HepG2 (cell line): ENCODE results near the gene FAM174B. TPM values are rescaled to one million over a fixed set of nuclear protein-coding genes. Genes with fewer than 3 reads are reported as not detected.
"Not testable (repeated sequence)": the region's sequence is repeated elsewhere in the genome, so short reads cannot be mapped to it uniquely, and the experiment has no call there.

Source experiments
- ATAC-seq: fragments of 200-7000 bp; cut with Tn5 transposase; 3 replicates; pipeline ENCODE4 v1.9.1; 2020; ENCODE audit warnings: mild to moderate bottlenecking, moderate library complexity
- BruUV-seq: library from RNA; stranded (reverse); fragments of 400-500 nt; replicated peaks from 2 replicates; lab custom pipeline; 2021; lab: Mats Ljungman, UMichigan
- CTCF ChIA-PET: fragments of 300-600 bp; formaldehyde crosslinking; extraction: SDS; loops from one replicate; lab custom pipeline; 2021; ENCODE audit warnings: low total read pairs, inconsistent platforms, low intra/inter-chr PET ratio; lab: Yijun Ruan, JAX
- POLR2A ChIA-PET: fragments of 350-600 bp; sonication (Branson Sonifier 250); formaldehyde crosslinking; loops from one replicate; lab custom pipeline; 2020; ENCODE audit warnings: antibody characterized with exemption, inconsistent platforms; lab: Yijun Ruan, JAX
- DNase-seq: peaks from one replicate; pipeline ENCODE4 v3.0.0-alpha.2; 2015; ENCODE audit warnings: low spot score
- FAIRE-seq: peaks from 3 replicates; lab custom pipeline; 2011; peaks lifted over from hg19 to GRCh38; lab: Jason Lieb, UNC
- H2AFZ ChIP-seq: one replicate; pipeline ENCODE4 v1.6.1; 2011; ENCODE audit warnings: low read length, inconsistent platforms
- H3K27ac ChIP-seq: fragments of 300-600 bp; 3 replicates; pipeline ENCODE4 v1.8.0; 2011; ENCODE audit warnings: mixed run types, mild to moderate bottlenecking, mixed read lengths, low read length, inconsistent platforms; ENCODE audit not compliant: insufficient read depth; ENCODE audit errors: extremely low read length
- H3K27me3 ChIP-seq, 2 experiments: fragments of 200-600 bp in 1 of 2; 2 replicates in 1 of 2; 3 replicates in 1 of 2; pipeline versions ENCODE4 v1.6.0 to v1.8.0; 2011; ENCODE audit warnings: low read length in 2 of 2, mild to moderate bottlenecking in 2 of 2, moderate library complexity in 2 of 2, inconsistent platforms in 1 of 2; ENCODE audit not compliant: insufficient read depth in 2 of 2, control insufficient read depth in 1 of 2
- H3K36me3 ChIP-seq, 2 experiments: fragments of 200-600 bp in 1 of 2; replicated peaks in 1 of 2; 2 replicates in 1 of 2; 3 replicates in 1 of 2; pipeline versions ENCODE4 v1.5.1 to v1.8.0; 2011; ENCODE audit warnings: low read length in 2 of 2, inconsistent platforms in 1 of 2; ENCODE audit not compliant: insufficient read depth in 2 of 2, control insufficient read depth in 1 of 2
- H3K4me1 ChIP-seq: 2 replicates; pipeline ENCODE4 v1.5.1; 2012; ENCODE audit warnings: low read length, inconsistent platforms; ENCODE audit not compliant: insufficient read depth
- H3K4me2 ChIP-seq: 2 replicates; pipeline ENCODE4 v1.6.0; 2011; ENCODE audit warnings: low read depth, low read length, inconsistent platforms
- H3K4me3 ChIP-seq, 3 experiments: fragments of 200-600 bp in 1 of 3; sonication (generic), shearing (Covaris generic) in 1 of 3; replicated peaks in 1 of 3; 2 replicates each; pipeline ENCODE4 v1.5.1; 2011 to 2016; ENCODE audit warnings: low read length in 3 of 3, inconsistent platforms in 2 of 3, low read depth in 2 of 3, mild to moderate bottlenecking in 2 of 3, control low read depth in 1 of 3, mixed read lengths in 1 of 3; ENCODE audit not compliant: insufficient read depth in 1 of 3
- H3K79me2 ChIP-seq: one replicate; pipeline ENCODE4 v1.6.1; 2011; ENCODE audit warnings: low read length, inconsistent platforms; ENCODE audit not compliant: insufficient read depth
- H3K9ac ChIP-seq: 2 replicates; pipeline ENCODE4 v1.6.0; 2011; ENCODE audit warnings: mild to moderate bottlenecking, low read depth, low read length, inconsistent platforms; ENCODE audit not compliant: insufficient read depth
- H3K9me3 ChIP-seq: 2 replicates; pipeline ENCODE4 v1.5.1; 2012; ENCODE audit warnings: mild to moderate bottlenecking, low read length
- H4K20me1 ChIP-seq: 2 replicates; pipeline ENCODE4 v1.6.0; 2011; ENCODE audit warnings: inconsistent platforms, mild to moderate bottlenecking, low read length, moderate library complexity; ENCODE audit not compliant: insufficient read depth
- ERF ChIP-seq: IDR thresholded peaks from 2 replicates; pipeline ENCODE4 v1.6.1; 2018; ENCODE audit warnings: missing biosample characterization, missing genetic modification reagents
- HNF4A ChIP-seq: sonication (generic); formaldehyde crosslinking; IDR thresholded peaks from 2 replicates; pipeline ENCODE4 v1.4.0; 2020; ENCODE audit warnings: missing genetic modification reagents
- MTA3 ChIP-seq: sonication (generic); formaldehyde crosslinking; IDR thresholded peaks from 2 replicates; pipeline ENCODE4 v1.4.0; 2020; ENCODE audit warnings: missing genetic modification reagents
- RBM22 ChIP-seq: fragments of 200-400 bp; formaldehyde crosslinking; optimal IDR thresholded peaks from 2 replicates; pipeline ENCODE3; 2017; ENCODE audit warnings: mild to moderate bottlenecking, low read length, moderate library complexity
- SMAD3 ChIP-seq: sonication (generic); formaldehyde crosslinking; IDR thresholded peaks from 2 replicates; pipeline ENCODE4 v1.4.0; 2020; ENCODE audit warnings: missing genetic modification reagents
- SMYD3 ChIP-seq: sonication (generic); formaldehyde crosslinking; IDR thresholded peaks from 2 replicates; pipeline ENCODE4 v1.8.1; 2023; ENCODE audit warnings: mild to moderate bottlenecking, missing genetic modification reagents
- ZKSCAN5 ChIP-seq: sonication (generic); formaldehyde crosslinking; IDR thresholded peaks from 2 replicates; pipeline ENCODE4 v1.5.1; 2020; ENCODE audit warnings: mild to moderate bottlenecking, missing genetic modification reagents
- ZMYM3 ChIP-seq: sonication (generic); formaldehyde crosslinking; IDR thresholded peaks from 2 replicates; pipeline ENCODE4 v1.5.1; 2020; ENCODE audit warnings: mild to moderate bottlenecking, missing genetic modification reagents
- ZMYM4 ChIP-seq: sonication (generic); formaldehyde crosslinking; IDR thresholded peaks from 2 replicates; pipeline ENCODE4 v1.8.1; 2023; ENCODE audit warnings: mild to moderate bottlenecking, missing genetic modification reagents
- ZNF292 ChIP-seq: sonication (generic); formaldehyde crosslinking; IDR thresholded peaks from 2 replicates; pipeline ENCODE4 v1.8.1; 2022; ENCODE audit warnings: mild to moderate bottlenecking, low read depth, missing genetic modification reagents, borderline replicate concordance
- ZNF619 ChIP-seq: sonication (generic); formaldehyde crosslinking; IDR thresholded peaks from 2 replicates; pipeline ENCODE4 v1.4.0; 2020; ENCODE audit warnings: mild to moderate bottlenecking, missing genetic modification reagents
- ZNF746 ChIP-seq: sonication (generic); formaldehyde crosslinking; IDR thresholded peaks from 2 replicates; pipeline ENCODE4 v1.8.0; 2022; ENCODE audit warnings: mild to moderate bottlenecking, missing genetic modification reagents
- WGBS: methylation state at CpG from one replicate; pipeline ENCODE4 v1.1.6; 2017; ENCODE audit warnings: low lambda C conversion rate; 5-methylcytosine and 5-hydroxymethylcytosine counted together
- in situ Hi-C: cut with HindIII; loops from 2 replicates; pipeline ENCODE4 v1.10.0; 2017; ENCODE audit warnings: low pct_unique_long_range_greater_than_20kb; ENCODE audit not compliant: extremely low pct_ligation_motif_present
- intact Hi-C: fragments of 100-400 bp; cut with micrococcal nuclease; formaldehyde crosslinking; loops from one replicate; pipeline ENCODE4 v1.10.0; 2022; ENCODE audit not compliant: unreplicated experiment
- polyA plus RNA-seq, 8 experiments: library from polyadenylated mRNA; depleted of rRNA in 3 of 8; stranded (reverse) in 7 of 8; unstranded in 1 of 8; fragments of >200 nt; fragmentation: Illumina TruSeq in 4 of 8; extraction: Trizol in 4 of 8; gene quantifications; 2 replicates each; pipeline versions ENCODE4 v1.2.1 to v1.2.3, GENCODE V29; 2011 to 2016; ENCODE audit warnings: low read depth in 4 of 8, missing spikeins in 1 of 8, mixed read lengths in 1 of 8; ENCODE audit not compliant: insufficient read depth in 1 of 8
- total RNA-seq, 5 experiments: library from RNA; depleted of rRNA; stranded (reverse); fragments of >200 nt; fragmentation: Illumina TruSeq; extraction: Trizol; gene quantifications; 2 replicates each; pipeline ENCODE4 v1.2.3, GENCODE V29; 2016; ENCODE audit warnings: low read depth in 1 of 5
- TF ChIP-seq, protein P1 (sequence below): sonication (generic); IDR thresholded peaks from 2 replicates; pipeline ENCODE4 v1.6.1; 2016; ENCODE audit warnings: low read depth, borderline replicate concordance
- TF ChIP-seq, protein P2 (sequence below): sonication (generic); formaldehyde crosslinking; conservative IDR thresholded peaks from 2 replicates; pipeline ENCODE4 v1.4.0; 2020; ENCODE audit warnings: missing genetic modification reagents

FAM174B gene
- total and polyA plus RNA-seq, 2 of the 13 experiments (the other 11 are each of a cell fraction or from before 2014, with no cell fraction given) = 0.90 to 2.1 TPM

DNA sequence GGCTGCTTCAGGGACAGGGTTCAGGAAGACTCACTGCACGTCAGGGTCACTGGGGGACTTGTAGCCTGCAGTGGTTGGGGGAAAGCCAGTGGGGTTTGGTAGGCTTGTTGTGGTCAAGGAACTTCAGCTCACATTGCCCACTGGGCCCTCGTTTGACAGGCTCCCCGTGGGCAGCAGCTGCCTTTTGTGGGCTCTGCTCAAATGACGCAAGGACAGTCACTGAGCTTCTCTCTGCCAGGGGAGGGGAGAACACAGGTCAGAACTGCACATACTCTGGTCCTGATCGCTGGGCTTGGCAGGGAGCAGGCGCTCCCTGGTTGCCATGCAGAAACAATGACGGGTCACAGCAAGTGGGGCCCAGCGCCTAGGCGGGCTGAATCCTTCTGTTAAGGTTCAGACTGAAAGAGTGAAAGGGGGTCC, 45.5 kb downstream of the FAM174B start (continued):
- TF ChIP-seq HNF4A (CRISPR knock-in tag) = no peak
- TF ChIP-seq ZNF619 (CRISPR knock-in tag) = no peak
- no peak for TF ChIP-seq ZMYM3 (CRISPR knock-in tag)
- no peak for TF ChIP-seq ERF (CRISPR knock-in tag)
- TF ChIP-seq, protein P1, sequence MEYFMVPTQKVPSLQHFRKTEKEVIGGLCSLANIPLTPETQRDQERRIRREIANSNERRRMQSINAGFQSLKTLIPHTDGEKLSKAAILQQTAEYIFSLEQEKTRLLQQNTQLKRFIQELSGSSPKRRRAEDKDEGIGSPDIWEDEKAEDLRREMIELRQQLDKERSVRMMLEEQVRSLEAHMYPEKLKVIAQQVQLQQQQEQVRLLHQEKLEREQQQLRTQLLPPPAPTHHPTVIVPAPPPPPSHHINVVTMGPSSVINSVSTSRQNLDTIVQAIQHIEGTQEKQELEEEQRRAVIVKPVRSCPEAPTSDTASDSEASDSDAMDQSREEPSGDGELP = no peak
- no peak for TF ChIP-seq SMYD3
- no peak for TF ChIP-seq ZMYM4
- no peak for TF ChIP-seq ZNF746 (CRISPR knock-in tag)

DNA sequence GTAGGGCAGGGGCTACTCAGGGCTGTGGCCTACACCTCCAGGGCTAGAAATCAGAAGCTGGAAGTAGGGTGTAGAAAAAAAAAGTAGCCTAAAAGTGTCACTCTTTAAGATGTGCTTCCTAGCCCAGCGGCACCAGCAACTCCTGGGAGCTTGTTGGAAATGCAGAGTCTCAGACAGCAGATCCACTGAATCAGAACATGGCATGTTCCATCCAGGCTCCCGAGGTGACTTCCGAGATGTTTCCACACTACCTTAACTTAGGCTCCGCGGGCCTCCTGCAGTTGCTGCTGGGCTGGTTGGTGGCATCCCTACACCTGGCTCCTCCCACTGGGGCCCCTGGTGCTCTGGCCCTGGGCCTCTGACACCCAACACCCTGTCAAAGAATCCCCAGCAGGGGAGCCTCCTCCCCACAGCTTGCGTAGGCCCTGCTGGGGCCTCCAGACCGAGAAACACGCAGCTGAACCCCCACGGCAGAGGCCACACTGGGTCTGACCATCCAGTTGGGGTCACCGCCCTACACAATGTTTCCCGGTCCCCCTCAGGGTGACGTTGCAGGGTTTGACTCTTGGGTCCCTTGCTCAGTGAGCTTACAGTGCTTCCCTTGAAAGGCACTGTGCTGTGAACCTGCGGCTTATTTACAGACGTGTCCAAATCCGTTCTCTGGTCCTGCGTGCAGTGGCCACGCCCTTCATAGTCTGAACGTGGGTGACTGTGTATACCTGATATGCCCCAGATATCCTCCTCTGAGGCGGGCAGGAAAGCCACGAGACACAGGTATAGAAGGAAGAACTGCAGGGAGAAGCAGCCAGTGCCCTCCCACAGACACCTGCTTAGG, 46.5 kb downstream of the FAM174B start:
- TF ChIP-seq ZKSCAN5 (no peak), ZNF292 (CRISPR knock-in tag) (no peak), SMAD3 (CRISPR knock-in tag) (no peak), RBM22 (no peak), MTA3 (no peak)
- TF ChIP-seq, protein P2, sequence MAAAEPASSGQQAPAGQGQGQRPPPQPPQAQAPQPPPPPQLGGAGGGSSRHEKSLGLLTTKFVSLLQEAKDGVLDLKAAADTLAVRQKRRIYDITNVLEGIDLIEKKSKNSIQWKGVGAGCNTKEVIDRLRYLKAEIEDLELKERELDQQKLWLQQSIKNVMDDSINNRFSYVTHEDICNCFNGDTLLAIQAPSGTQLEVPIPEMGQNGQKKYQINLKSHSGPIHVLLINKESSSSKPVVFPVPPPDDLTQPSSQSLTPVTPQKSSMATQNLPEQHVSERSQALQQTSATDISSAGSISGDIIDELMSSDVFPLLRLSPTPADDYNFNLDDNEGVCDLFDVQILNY = no peak
- TF ChIP-seq, all 625 proteins: peak for 0
- DNase-seq = no peak
- Histone ChIP-seq H3K4me3 (no peak overlapping the region), H2AFZ (no peak overlapping the region), H3K9me3 (no peaks in the 10 kb centered on the region; the same call in 1 of the 2 replicates), H4K20me1 (no peaks in the 10 kb centered on the region), H3K9ac (no peak overlapping the region), H3K27me3 (0 out of 5 replicates have a peak, but pooled peaks cover 0 to 3% of the 10 kb centered on the region in 2 experiments), H3K27ac (no peak overlapping the region), H3K4me2 (no peak overlapping the region), H3K36me3 (no peaks in the 10 kb centered on the region), H3K4me1 (0 out of 2 replicates have a peak, but pooled peaks cover 7% of the 10 kb centered on the region), H3K79me2 (no peaks in the 10 kb centered on the region)
- no peak for ATAC-seq
- ChIA-PET POLR2A (no interaction called here), CTCF (no interaction called here)
- FAIRE-seq = no peak
- intact Hi-C loops (no loop called here), in situ Hi-C loops (no loop called here)
- 45% methylated on average over 14 of the region's 20 CpGs for WGBS
- BruUV-seq = no TSS peak

DNA sequence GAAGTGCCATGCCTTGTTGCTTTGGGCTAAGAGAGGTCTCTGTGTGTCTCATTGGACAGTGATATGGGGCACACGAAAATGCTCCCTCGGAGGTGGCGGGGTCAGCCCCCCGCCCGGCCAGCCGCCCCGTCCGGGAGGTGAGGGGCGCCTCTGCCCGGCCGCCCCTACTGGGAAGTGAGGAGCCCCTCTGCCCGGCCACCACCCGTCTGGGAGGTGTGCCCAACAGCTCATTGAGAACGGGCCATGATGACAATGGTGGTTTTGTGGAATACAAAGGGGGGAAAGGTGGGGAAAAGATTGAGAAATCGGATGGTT, 48.8 kb downstream of the FAM174B start:
- intact Hi-C loops, H4K20me1 ChIP-seq, ATAC-seq, H3K4me1 ChIP-seq, H3K27ac ChIP-seq, in situ Hi-C loops, H3K79me2 ChIP-seq, FAIRE-seq, CTCF ChIA-PET, H3K4me3 ChIP-seq, POLR2A ChIA-PET, H3K36me3 ChIP-seq, H2AFZ ChIP-seq, H3K27me3 ChIP-seq, DNase-seq, H3K4me2 ChIP-seq, H3K9me3 ChIP-seq, BruUV-seq, H3K9ac ChIP-seq: not testable (repeated sequence)
- WGBS = 57% methylated on average over 12 of the region's 15 CpGs
